Measurements from ENCODE around the gene KCNK13.

KCNK13 gene

DNA sequence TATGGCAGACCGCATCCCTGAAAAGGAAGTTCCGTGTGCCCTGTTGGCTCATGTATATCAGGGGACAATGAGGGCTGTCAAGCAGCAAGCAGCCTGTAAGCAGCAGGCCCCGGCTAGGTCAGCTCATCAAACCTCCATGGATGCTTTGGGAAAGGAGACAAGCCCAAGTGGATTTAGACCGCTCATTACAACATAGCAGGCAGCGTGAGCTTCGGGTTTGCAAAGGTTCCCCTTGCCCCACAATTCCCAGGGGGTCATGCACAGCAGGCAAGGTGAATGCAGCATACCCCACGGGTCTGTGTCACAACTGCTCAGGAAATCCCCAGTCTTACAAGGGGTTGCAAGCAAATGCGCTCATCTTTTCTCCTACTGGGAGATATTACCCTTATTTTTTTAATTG is 54.6 kb downstream of the KCNK13 start:
- peaks cover 0 to 2% of the 10 kb centered on the region in 2 donors for H3K27me3 ChIP-seq (ENCODE audit: control insufficient read depth in 2 of 2, insufficient read depth in 2 of 2, low read length in 2 of 2)
- no peak overlapping the region for H3K9ac ChIP-seq (ENCODE audit: low read depth in 1 of 2, low read length in 2 of 2)
- no peaks in the 10 kb centered on the region for H3K9me3 ChIP-seq (ENCODE audit: control insufficient read depth in 2 of 2, low read length in 2 of 2)
- no peaks in the 10 kb centered on the region for H3K4me1 ChIP-seq (ENCODE audit: control insufficient read depth in 2 of 2, insufficient read depth in 2 of 2, low read length in 2 of 2)
- H3K4me3 ChIP-seq (ENCODE audit: low read length in 2 of 2) = no peak overlapping the region
- H3K36me3 ChIP-seq (ENCODE audit: control insufficient read depth in 2 of 2, insufficient read depth in 2 of 2, low read length in 2 of 2) = no peaks in the 10 kb centered on the region
- no peak overlapping the region for H3K27ac ChIP-seq (ENCODE audit: low read depth in 2 of 2, low read length in 2 of 2)

DNA sequence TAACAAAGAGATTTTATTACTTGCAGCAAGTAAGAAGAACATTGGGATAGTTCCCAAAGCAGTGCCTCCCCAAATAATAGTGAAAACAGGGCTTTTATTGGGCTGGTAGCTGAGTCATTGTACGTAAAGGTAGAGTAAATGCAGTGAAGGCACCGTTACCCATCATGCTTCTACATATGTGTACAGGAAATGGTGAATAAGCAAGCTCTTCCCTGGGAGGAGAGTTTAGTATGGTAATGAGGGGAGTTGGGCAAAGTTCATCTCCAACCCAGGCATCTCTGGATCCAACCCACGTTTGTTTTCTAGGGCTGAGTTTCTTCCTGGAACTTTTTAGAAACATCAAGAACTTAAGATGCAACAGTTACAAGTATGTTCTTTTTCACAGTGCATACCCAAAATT is 56.2 kb downstream of the KCNK13 start:
- Histone ChIP-seq H3K9ac (ENCODE audit: low read depth in 1 of 2, low read length in 2 of 2) (no peak overlapping the region), H3K27me3 (ENCODE audit: control insufficient read depth in 2 of 2, insufficient read depth in 2 of 2, low read length in 2 of 2) (peaks cover 0 to 2% of the 10 kb centered on the region in 2 donors), H3K36me3 (ENCODE audit: control insufficient read depth in 2 of 2, insufficient read depth in 2 of 2, low read length in 2 of 2) (no peaks in the 10 kb centered on the region), H3K9me3 (ENCODE audit: control insufficient read depth in 2 of 2, low read length in 2 of 2) (no peaks in the 10 kb centered on the region), H3K27ac (ENCODE audit: low read depth in 2 of 2, low read length in 2 of 2) (no peak overlapping the region), H3K4me1 (ENCODE audit: control insufficient read depth in 2 of 2, insufficient read depth in 2 of 2, low read length in 2 of 2) (no peaks in the 10 kb centered on the region), H3K4me3 (ENCODE audit: low read length in 2 of 2) (no peak overlapping the region)

DNA sequence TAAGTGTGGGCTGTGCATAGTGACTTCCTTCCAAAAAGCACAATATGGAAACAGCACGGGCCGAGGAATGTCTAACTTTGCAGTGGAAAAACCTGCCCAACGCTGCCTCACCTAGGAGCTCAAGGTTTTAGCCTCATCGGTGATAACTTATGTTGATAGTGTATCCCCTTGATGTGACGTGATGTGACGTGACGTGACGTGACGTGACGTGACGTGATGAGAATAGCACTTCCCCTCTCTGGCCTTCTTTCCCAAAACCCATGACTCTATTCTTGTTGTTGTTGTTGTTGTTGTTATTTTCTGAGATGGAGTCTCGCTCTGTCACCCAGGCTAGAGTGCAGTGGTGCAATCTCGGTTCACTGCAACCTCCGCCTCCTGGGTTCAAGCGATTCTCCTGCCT is 64.5 kb downstream of the KCNK13 start:
- Histone ChIP-seq H3K4me3 (ENCODE audit: low read length in 2 of 2) (no peak overlapping the region), H3K36me3 (ENCODE audit: control insufficient read depth in 2 of 2, insufficient read depth in 2 of 2, low read length in 2 of 2) (no peaks in the 10 kb centered on the region)

DNA sequence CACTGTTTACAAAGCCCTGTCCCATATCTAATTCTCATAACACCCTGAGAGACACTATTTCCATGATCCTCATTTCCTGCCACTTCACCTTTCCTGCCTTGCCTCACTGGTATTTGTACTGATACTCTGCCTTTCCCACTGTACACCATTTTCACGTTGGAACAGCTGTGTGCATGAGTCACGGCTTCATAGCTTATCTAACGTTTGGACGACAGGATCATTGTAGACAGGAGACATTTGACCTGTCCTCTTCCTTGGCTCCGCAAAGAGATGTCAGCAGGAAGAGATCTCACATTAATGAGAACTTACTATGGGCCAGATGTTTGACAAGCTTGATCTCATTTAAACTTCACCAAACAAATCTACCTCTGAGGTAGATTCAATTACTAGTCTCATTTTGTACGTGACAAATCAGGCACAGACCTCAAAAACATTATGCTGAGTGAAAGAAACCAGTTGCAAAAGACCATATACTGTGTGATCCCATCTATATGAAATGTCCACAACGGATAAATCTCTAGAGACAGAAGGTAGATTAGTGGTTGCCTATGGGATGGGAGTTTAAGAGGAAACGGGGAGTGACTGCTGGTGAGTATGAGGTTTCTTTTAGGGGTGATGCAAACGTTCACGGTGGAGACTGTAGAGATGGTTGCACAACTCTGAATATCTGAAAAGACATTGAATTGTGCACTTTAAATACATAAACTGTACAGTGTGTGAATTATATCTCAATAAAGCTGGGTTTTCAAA is 71.2 kb downstream of the KCNK13 start:
- Histone ChIP-seq H3K36me3 (ENCODE audit: control insufficient read depth in 2 of 2, insufficient read depth in 2 of 2, low read length in 2 of 2) (no peaks in the 10 kb centered on the region), H3K9me3 (ENCODE audit: control insufficient read depth in 2 of 2, low read length in 2 of 2) (no peaks in the 10 kb centered on the region), H3K27ac (ENCODE audit: low read depth in 2 of 2, low read length in 2 of 2) (no peak overlapping the region), H3K4me3 (ENCODE audit: low read length in 2 of 2) (no peak overlapping the region), H3K9ac (ENCODE audit: low read depth in 1 of 2, low read length in 2 of 2) (no peak overlapping the region), H3K4me1 (ENCODE audit: control insufficient read depth in 2 of 2, insufficient read depth in 2 of 2, low read length in 2 of 2) (no peaks in the 10 kb centered on the region), H3K27me3 (ENCODE audit: control insufficient read depth in 2 of 2, insufficient read depth in 2 of 2, low read length in 2 of 2) (no peaks in the 10 kb centered on the region)

More for the DNA sequence above, 64.5 kb downstream of the KCNK13 start:
- Histone ChIP-seq H3K27ac (ENCODE audit: low read depth in 2 of 2, low read length in 2 of 2) (no peak overlapping the region), H3K9me3 (ENCODE audit: control insufficient read depth in 2 of 2, low read length in 2 of 2) (no peaks in the 10 kb centered on the region), H3K9ac (ENCODE audit: low read depth in 1 of 2, low read length in 2 of 2) (no peak overlapping the region), H3K4me1 (ENCODE audit: control insufficient read depth in 2 of 2, insufficient read depth in 2 of 2, low read length in 2 of 2) (no peaks in the 10 kb centered on the region), H3K27me3 (ENCODE audit: control insufficient read depth in 2 of 2, insufficient read depth in 2 of 2, low read length in 2 of 2) (no peaks in the 10 kb centered on the region)

DNA sequence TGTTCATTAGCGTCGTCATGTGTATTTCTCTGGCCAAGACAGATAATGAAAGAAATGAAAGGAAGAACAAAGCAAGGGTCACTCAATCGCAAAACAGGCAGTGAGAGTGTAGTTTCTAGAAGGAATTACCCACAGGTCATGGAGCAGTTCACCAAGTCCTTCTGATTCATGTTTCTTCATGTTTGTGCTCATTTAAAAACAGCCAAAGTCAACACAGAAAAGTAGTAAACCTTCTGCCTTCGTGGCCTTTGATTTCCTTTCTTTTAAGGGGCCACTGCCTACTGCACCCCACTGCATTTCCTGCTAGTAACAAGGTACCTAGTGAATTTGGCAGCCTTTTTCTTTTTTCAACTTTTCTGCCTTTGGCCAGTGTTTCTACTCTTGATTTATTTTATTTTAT is 75.1 kb downstream of the KCNK13 start:
- H3K9ac ChIP-seq (ENCODE audit: low read depth in 1 of 2, low read length in 2 of 2) = no peak overlapping the region
- H3K9me3 ChIP-seq (ENCODE audit: control insufficient read depth in 2 of 2, low read length in 2 of 2) = no peaks in the 10 kb centered on the region
- H3K4me3 ChIP-seq (ENCODE audit: low read length in 2 of 2) = no peak overlapping the region
- H3K27me3 ChIP-seq (ENCODE audit: control insufficient read depth in 2 of 2, insufficient read depth in 2 of 2, low read length in 2 of 2) = no peaks in the 10 kb centered on the region
- H3K4me1 ChIP-seq (ENCODE audit: control insufficient read depth in 2 of 2, insufficient read depth in 2 of 2, low read length in 2 of 2) = no peaks in the 10 kb centered on the region
- H3K27ac ChIP-seq (ENCODE audit: low read depth in 2 of 2, low read length in 2 of 2) = no peak overlapping the region
- H3K36me3 ChIP-seq (ENCODE audit: control insufficient read depth in 2 of 2, insufficient read depth in 2 of 2, low read length in 2 of 2) = no peaks in the 10 kb centered on the region

DNA sequence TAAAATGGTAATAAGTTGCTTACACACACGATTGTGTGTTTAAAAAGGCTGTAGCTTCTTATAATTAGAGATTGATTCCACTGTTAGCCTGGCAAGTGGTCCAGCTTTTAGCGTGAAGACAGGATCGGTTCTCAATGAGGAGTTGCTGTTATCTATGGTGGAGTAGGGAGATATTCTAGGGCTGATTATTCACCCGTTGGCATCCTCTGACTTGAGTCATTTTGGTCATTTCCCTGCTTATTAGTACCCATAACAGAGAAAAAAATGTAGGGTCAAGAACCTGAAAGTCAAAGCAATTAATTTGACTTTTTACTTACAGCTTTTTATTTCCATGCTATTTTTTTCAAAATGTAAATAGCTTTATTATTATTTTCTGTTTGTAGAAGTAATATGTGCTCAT is 76.0 kb downstream of the KCNK13 start:
- H3K4me1 ChIP-seq (ENCODE audit: control insufficient read depth in 2 of 2, insufficient read depth in 2 of 2, low read length in 2 of 2) = no peaks in the 10 kb centered on the region
- H3K4me3 ChIP-seq (ENCODE audit: low read length in 2 of 2) = no peak overlapping the region
- no peak overlapping the region for H3K27ac ChIP-seq (ENCODE audit: low read depth in 2 of 2, low read length in 2 of 2)
- no peak overlapping the region for H3K9ac ChIP-seq (ENCODE audit: low read depth in 1 of 2, low read length in 2 of 2)
- H3K27me3 ChIP-seq (ENCODE audit: control insufficient read depth in 2 of 2, insufficient read depth in 2 of 2, low read length in 2 of 2) = no peaks in the 10 kb centered on the region
- no peaks in the 10 kb centered on the region for H3K9me3 ChIP-seq (ENCODE audit: control insufficient read depth in 2 of 2, low read length in 2 of 2)
- no peaks in the 10 kb centered on the region for H3K36me3 ChIP-seq (ENCODE audit: control insufficient read depth in 2 of 2, insufficient read depth in 2 of 2, low read length in 2 of 2)

DNA sequence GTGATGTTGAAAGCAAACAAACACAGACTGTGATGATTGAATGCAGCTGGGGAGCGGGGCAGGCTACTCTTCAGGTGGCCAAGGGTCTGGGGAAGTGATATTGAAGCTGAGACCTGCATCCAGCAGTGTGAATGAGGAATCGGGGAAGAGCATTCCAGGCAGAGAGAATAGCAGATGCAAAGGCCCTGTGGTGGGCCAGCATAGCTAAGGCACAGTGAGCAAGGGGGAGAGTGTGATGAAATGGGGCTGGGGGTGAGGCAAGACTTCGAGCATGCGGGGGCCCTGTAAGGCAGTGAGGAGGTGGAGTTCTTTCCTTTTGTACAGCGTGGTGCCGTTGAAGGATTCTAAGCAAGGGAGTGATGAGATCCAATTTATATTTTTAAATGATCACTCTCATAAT is 77.4 kb downstream of the KCNK13 start:
- no peak overlapping the region for H3K4me3 ChIP-seq (ENCODE audit: low read length in 2 of 2)
- H3K36me3 ChIP-seq (ENCODE audit: control insufficient read depth in 2 of 2, insufficient read depth in 2 of 2, low read length in 2 of 2) = no peaks in the 10 kb centered on the region

DNA sequence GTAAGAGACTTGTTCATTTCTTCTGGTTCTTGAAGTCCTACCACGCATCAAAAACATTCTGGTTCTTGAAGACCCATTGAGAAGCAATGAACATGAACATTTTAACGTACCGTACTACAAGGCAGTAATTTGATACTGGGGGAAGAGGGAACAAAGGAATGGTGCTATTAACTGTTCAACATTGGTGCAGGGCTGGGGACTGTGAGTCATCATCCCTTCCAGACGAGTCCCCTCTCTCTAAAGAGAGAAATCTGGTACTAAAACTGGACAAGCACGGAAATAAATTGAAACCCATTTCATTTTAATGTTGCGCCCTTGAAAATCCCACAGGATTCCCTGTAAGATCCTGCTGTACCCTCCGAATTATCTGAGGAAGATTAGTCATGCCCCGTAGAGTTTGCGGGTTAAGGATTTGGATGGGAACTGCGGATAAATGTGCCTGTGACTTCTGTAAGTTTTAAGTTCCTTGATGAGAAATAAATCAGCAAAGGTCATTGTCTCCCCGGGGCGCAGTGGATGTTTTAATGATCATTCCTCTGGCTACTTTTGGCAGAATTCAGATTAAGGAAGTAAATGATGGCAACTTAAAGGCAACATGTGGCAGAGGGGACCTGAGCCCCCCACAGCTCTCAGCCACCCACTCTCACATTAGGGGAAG is 78.6 kb downstream of the KCNK13 start:
- H3K9me3 ChIP-seq (ENCODE audit: control insufficient read depth in 2 of 2, low read length in 2 of 2) = no peaks in the 10 kb centered on the region
- H3K27me3 ChIP-seq (ENCODE audit: control insufficient read depth in 2 of 2, insufficient read depth in 2 of 2, low read length in 2 of 2) = no peaks in the 10 kb centered on the region
- no peak overlapping the region for H3K4me3 ChIP-seq (ENCODE audit: low read length in 2 of 2)
- H3K4me1 ChIP-seq (ENCODE audit: control insufficient read depth in 2 of 2, insufficient read depth in 2 of 2, low read length in 2 of 2) = no peaks in the 10 kb centered on the region
- no peak overlapping the region for H3K9ac ChIP-seq (ENCODE audit: low read depth in 1 of 2, low read length in 2 of 2)
- no peak overlapping the region for H3K27ac ChIP-seq (ENCODE audit: low read depth in 2 of 2, low read length in 2 of 2)
- no peaks in the 10 kb centered on the region for H3K36me3 ChIP-seq (ENCODE audit: control insufficient read depth in 2 of 2, insufficient read depth in 2 of 2, low read length in 2 of 2)

More for the DNA sequence above, 77.4 kb downstream of the KCNK13 start:
- Histone ChIP-seq H3K9me3 (ENCODE audit: control insufficient read depth in 2 of 2, low read length in 2 of 2) (no peaks in the 10 kb centered on the region), H3K9ac (ENCODE audit: low read depth in 1 of 2, low read length in 2 of 2) (no peak overlapping the region), H3K4me1 (ENCODE audit: control insufficient read depth in 2 of 2, insufficient read depth in 2 of 2, low read length in 2 of 2) (no peaks in the 10 kb centered on the region), H3K27me3 (ENCODE audit: control insufficient read depth in 2 of 2, insufficient read depth in 2 of 2, low read length in 2 of 2) (no peaks in the 10 kb centered on the region), H3K27ac (ENCODE audit: low read depth in 2 of 2, low read length in 2 of 2) (no peak overlapping the region)

DNA sequence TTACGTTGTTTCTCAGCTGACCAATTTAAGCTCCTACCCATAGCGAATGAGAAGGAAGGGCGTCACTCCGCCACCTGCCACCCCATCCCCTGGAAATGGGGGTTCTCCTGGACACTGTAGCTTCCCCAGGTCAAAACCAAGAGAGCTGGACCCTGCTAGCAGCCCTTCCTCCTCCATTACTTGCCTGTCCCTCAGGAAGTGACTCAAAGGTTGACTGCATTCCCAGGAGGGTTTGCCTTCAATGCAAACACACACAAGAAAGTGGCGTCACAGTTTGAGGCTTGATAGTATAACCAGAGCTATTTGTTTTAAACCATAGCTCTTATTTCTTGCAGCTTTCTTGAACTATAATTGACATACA is 79.1 kb downstream of the KCNK13 start:
- Histone ChIP-seq H3K27me3 (ENCODE audit: control insufficient read depth in 2 of 2, insufficient read depth in 2 of 2, low read length in 2 of 2) (no peaks in the 10 kb centered on the region), H3K27ac (ENCODE audit: low read depth in 2 of 2, low read length in 2 of 2) (no peak overlapping the region), H3K4me3 (ENCODE audit: low read length in 2 of 2) (no peak overlapping the region), H3K9me3 (ENCODE audit: control insufficient read depth in 2 of 2, low read length in 2 of 2) (no peaks in the 10 kb centered on the region), H3K36me3 (ENCODE audit: control insufficient read depth in 2 of 2, insufficient read depth in 2 of 2, low read length in 2 of 2) (no peaks in the 10 kb centered on the region), H3K9ac (ENCODE audit: low read depth in 1 of 2, low read length in 2 of 2) (no peak overlapping the region), H3K4me1 (ENCODE audit: control insufficient read depth in 2 of 2, insufficient read depth in 2 of 2, low read length in 2 of 2) (no peaks in the 10 kb centered on the region)

DNA sequence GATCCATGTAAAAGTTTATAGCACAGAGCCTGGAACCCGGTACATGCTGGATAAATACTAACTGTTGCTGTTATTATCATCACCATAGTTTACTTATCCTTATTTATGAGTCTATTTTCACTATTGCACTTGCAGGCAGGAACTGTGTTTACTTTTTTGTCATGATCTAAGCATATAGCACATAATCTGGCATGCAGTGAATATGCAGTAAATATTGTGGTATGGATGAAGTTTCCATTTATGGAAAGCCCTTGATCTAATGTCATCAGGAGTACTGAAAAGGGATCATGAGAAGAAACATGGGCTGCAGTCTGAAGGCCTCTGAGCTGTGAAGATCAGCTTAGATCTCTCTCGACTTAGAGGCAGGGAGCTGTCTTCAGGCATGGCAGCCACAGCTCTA is 91.6 kb downstream of the KCNK13 start:
- no peaks in the 10 kb centered on the region for H3K9me3 ChIP-seq (ENCODE audit: control insufficient read depth in 2 of 2, low read length in 2 of 2)
- no peaks in the 10 kb centered on the region for H3K27me3 ChIP-seq (ENCODE audit: control insufficient read depth in 2 of 2, insufficient read depth in 2 of 2, low read length in 2 of 2)
- no peak overlapping the region for H3K27ac ChIP-seq (ENCODE audit: low read depth in 2 of 2, low read length in 2 of 2)
- no peaks in the 10 kb centered on the region for H3K36me3 ChIP-seq (ENCODE audit: control insufficient read depth in 2 of 2, insufficient read depth in 2 of 2, low read length in 2 of 2)
- H3K9ac ChIP-seq (ENCODE audit: low read depth in 1 of 2, low read length in 2 of 2) = no peak overlapping the region
- no peaks in the 10 kb centered on the region for H3K4me1 ChIP-seq (ENCODE audit: control insufficient read depth in 2 of 2, insufficient read depth in 2 of 2, low read length in 2 of 2)
- H3K4me3 ChIP-seq (ENCODE audit: low read length in 2 of 2) = no peak overlapping the region
